NCI-H146 treated with DMSO at 0.1 percent for 48 hours (cell line): ENCODE results near the gene TTLL9.
A peak's percentile ranks its signal among the peaks of the same experiment; 100 is the strongest.

ENCODE experiments used
- DNase-seq: peaks from one replicate; lab custom pipeline; 2025; ENCODE audit not compliant: unreplicated experiment; lab: John Stamatoyannopoulos, UW

Gene TTLL9

GRCh38 chr20:31857861-31858759 is 12.3 kb upstream of the TTLL9 start:
- DNase-seq, result no peak

- DNase-seq, result no peak
Observed at GRCh38 chr20:31858760-31859083, 11.7 kb upstream of the TTLL9 start.

GRCh38 chr20:31859266-31859997 is 11.0 kb upstream of the TTLL9 start:
- DNase-seq, result no peak

- no peak for DNase-seq
Observed at GRCh38 chr20:31859998-31860380, 10.4 kb upstream of the TTLL9 start.

- DNase-seq, result no peak
Observed at GRCh38 chr20:31860390-31861134, 9.9 kb upstream of the TTLL9 start.

GRCh38 chr20:31861135-31861384 is 9.4 kb upstream of the TTLL9 start:
- peak; percentile 52 for DNase-seq

- peak; percentile 97 for DNase-seq
Observed at GRCh38 chr20:31861385-31862156, 8.9 kb upstream of the TTLL9 start.

- no peak for DNase-seq
Observed at GRCh38 chr20:31862157-31862470, 8.3 kb upstream of the TTLL9 start.

GRCh38 chr20:31862506-31862905 is 7.9 kb upstream of the TTLL9 start:
- DNase-seq, result no peak

GRCh38 chr20:31863296-31864085 is 6.9 kb upstream of the TTLL9 start:
- no peak for DNase-seq

- DNase-seq, result no peak
Observed at GRCh38 chr20:31864521-31865400, 5.7 kb upstream of the TTLL9 start.

- no peak for DNase-seq
Observed at GRCh38 chr20:31866221-31866620, 4.2 kb upstream of the TTLL9 start.

GRCh38 chr20:31868853-31869672 is 1.4 kb upstream of the TTLL9 start:
- no peak for DNase-seq

- no peak for DNase-seq
Observed at GRCh38 chr20:31869673-31869941, 827 bp upstream of the TTLL9 start.

- DNase-seq, result no peak
Observed at GRCh38 chr20:31870726-31871617, 538 bp downstream of the TTLL9 start.

- DNase-seq, result no peak
Observed at GRCh38 chr20:31871618-31871954, 1.2 kb downstream of the TTLL9 start.

- DNase-seq, result no peak
Observed at GRCh38 chr20:31872406-31872805, 2.0 kb downstream of the TTLL9 start.

GRCh38 chr20:31875671-31876070 is 5.2 kb downstream of the TTLL9 start:
- no peak for DNase-seq
